ENCODE results near the gene CPNE5.
A peak's percentile ranks its signal among the peaks of the same experiment; 100 is the strongest.

GRCh38 chr6:36759148-36759759, 80.0 kb downstream of the CPNE5 start:
- TF ChIP-seq CTCF (IDR thresholded peaks at IDR 0.05 in 8 of 11, conservative IDR thresholded peaks at IDR 0.05 in 3 of 11) (peak; percentile 89 to 99 (median 94)), POLR2AphosphoS5 (IDR thresholded peaks at IDR 0.05) (peak; percentile 66 to 76 (median 69))

Data from spleen (tissue), 7 donors.